Heart right ventricle (tissue), 16 donors: Measurements from ENCODE around the gene TCHHL1. TPM values are rescaled to one million over a fixed set of nuclear protein-coding genes. Genes with fewer than 3 reads are reported as not detected.
"Not testable (repeated sequence)": the region's sequence is repeated elsewhere in the genome, so short reads cannot be mapped to it uniquely, and the experiment has no call there.

ENCODE experiments used
- ATAC-seq, 8 donors: fragments of 200-7000 bp; cut with Tn5 transposase; one replicate each; pipeline ENCODE4 v1.9.1; 2020; ENCODE audit warnings: mild to moderate bottlenecking in 8 of 8, moderate library complexity in 8 of 8, moderate number of reproducible peaks in 1 of 8
- DNase-seq, 2 donors: peaks; one replicate each; pipeline ENCODE4 v3.0.0-alpha.2; 2020
- H3K27ac ChIP-seq, 10 donors: fragments of 200-600 bp; sonication (generic) in 2 of 10; one replicate each; pipeline versions ENCODE4 v1.5.0 to v1.8.0; 2020 to 2022; ENCODE audit warnings: mild to moderate bottlenecking in 3 of 10
- H3K27me3 ChIP-seq, 7 donors: fragments of 200-600 bp; one replicate each; pipeline ENCODE4 v1.8.0; 2021 to 2022; ENCODE audit warnings: mild to moderate bottlenecking in 2 of 7
- H3K36me3 ChIP-seq, 9 donors: fragments of 200-600 bp; sonication (generic) in 1 of 9; one replicate each; pipeline versions ENCODE4 v1.5.0 to v1.8.0; 2020 to 2022; ENCODE audit warnings: mild to moderate bottlenecking in 2 of 9
- H3K4me1 ChIP-seq, 9 donors: fragments of 200-600 bp; sonication (generic) in 1 of 9; one replicate each; pipeline versions ENCODE4 v1.5.0 to v1.8.0; 2020 to 2022; ENCODE audit warnings: mild to moderate bottlenecking in 4 of 9
- H3K4me3 ChIP-seq, 10 donors: fragments of 200-600 bp; sonication (generic) in 2 of 10; one replicate each; pipeline versions ENCODE4 v1.5.0 to v1.8.0; 2020 to 2022; ENCODE audit warnings: mild to moderate bottlenecking in 7 of 10, moderate library complexity in 2 of 10
- H3K9me3 ChIP-seq, 11 donors: fragments of 200-600 bp in 10 of 11; sonication (generic) in 2 of 11; one replicate each; pipeline versions ENCODE4 v1.5.0 to v1.8.0; 2013 to 2022; ENCODE audit warnings: mild to moderate bottlenecking in 2 of 11, control low read depth in 1 of 11, moderate library complexity in 1 of 11
- CTCF ChIP-seq, 9 donors: fragments of 200-600 bp; sonication (generic) in 2 of 9; IDR thresholded peaks; one replicate each; pipeline versions ENCODE4 v1.5.0 to v1.8.0; 2021 to 2022; ENCODE audit warnings: antibody characterized with exemption in 9 of 9, mild to moderate bottlenecking in 5 of 9, moderate library complexity in 1 of 9
- WGBS, 2 donors: extraction: QIAGEN DNeasy Blood & Tissue Kit; methylation state at CpG; one replicate each; pipeline ENCODE4 v1.1.7; 2013; ENCODE audit warnings: inconsistent platforms in 1 of 2; 5-methylcytosine and 5-hydroxymethylcytosine counted together
- intact Hi-C, 10 donors: fragments of 100-400 bp; cut with DNase I; formaldehyde crosslinking; loops; one replicate each; pipeline versions ENCODE4 v1.11.1 to v1.14.2; 2022
- polyA plus RNA-seq, 2 donors: library from polyadenylated mRNA; stranded (reverse); fragments of 200-250 nt; gene quantifications; one replicate each; pipeline ENCODE4 v1.2.3, GENCODE V29; 2013
- total RNA-seq, 10 donors: library from RNA; stranded (reverse); fragmentation: NEBNext Ultra II Directional in 3 of 10; extraction: Animal tissue kit (Norgen Biotek cat#: 25700) in 3 of 10; gene quantifications; one replicate each; pipeline versions ENCODE4 v1.2.1 to v1.2.4, GENCODE V29; 2021 to 2023
- donor health status: Arrhythmogenic right ventricular cardiomyopathy.
- donor health status: ischemic (EF 13 %, LVEDD 7.1; RV severe dilation, severe dysfunction).
- donor health status: healthy with polysubstance abuse.
- donor health status: DM: no; HTN: yes; CAD: no.
- donor health status: DM: no; HTN: no; CAD: no.
- donor health status: ischemic (EF 25% LVEDD 6.9; RV normal size, moderate dysfunction).
- donor health status: ischemic (EF 25% LVEDD 5.7; RV mildly dilated, moderate dysfunction).
- donor health status: healthy.
- donor health status: DM: yes; HTN: yes; CAD: no.
- donor health status: Ischemic cardiomyopathy.
- donor health status: ischemic (EF 35%, LVEDD 5.7; RV mildly dilated, moderate dysfunction).
- donor health status: nonischemic (EF 11% LVEDD 7.7; RV severe dilation, severe dysfunction).
- donor health status: DM: yes; HTN: yes; CAD: no.
- donor health status: PGD.
- donor health status: ischemic (EF 29% LVEDD 5.4; RV normal size, mild dysfunction).
- donor health status: nonischemic (EF 23%, LVEDD 6.1; RV moderate dilation, normal function).

The TCHHL1 gene
- total and polyA plus RNA-seq, 12 donors = not detected

- H3K9me3 ChIP-seq = peaks cover 0 to 1% (median 0%) of the 10 kb centered on the region in 11 donors
- no peak for DNase-seq
- H3K36me3 ChIP-seq = no peaks in the 10 kb centered on the region
- no peak for ATAC-seq
- H3K27ac ChIP-seq = no peak overlapping the region
- H3K4me1 ChIP-seq = no peaks in the 10 kb centered on the region
- intact Hi-C loops = no loop called here
- no peak for TF ChIP-seq CTCF (IDR thresholded peaks at IDR 0.05)
- H3K4me3 ChIP-seq = no peak overlapping the region
- H3K27me3 ChIP-seq = peaks cover 0 to 41% (median 18%) of the 10 kb centered on the region in 7 donors
Measured at GRCh38 chr1:152086760-152087159, 2.1 kb downstream of the TCHHL1 start.

DNA sequence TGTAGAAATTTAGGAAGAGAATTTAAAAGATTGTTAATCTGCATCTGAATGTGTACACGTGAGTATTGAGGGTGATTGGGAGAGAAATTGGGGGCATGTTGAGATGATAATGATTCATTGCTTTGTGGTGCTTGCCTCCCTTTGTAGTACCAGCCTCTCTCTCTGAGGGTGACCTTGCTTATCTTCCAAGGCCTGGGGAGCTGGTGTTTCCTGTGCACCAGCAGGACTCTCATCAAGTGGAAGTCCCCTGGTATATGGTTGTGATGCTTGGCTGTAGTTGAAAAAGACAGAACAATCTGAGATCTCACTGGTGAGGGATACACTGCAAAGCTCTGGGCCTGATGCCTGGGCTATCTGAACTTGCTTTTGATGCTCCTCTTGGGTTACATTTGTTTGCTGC lies 4.0 kb downstream of the TCHHL1 start:
- no peak overlapping the region for H3K4me3 ChIP-seq
- no peak for TF ChIP-seq CTCF (IDR thresholded peaks at IDR 0.05)
- no peaks in the 10 kb centered on the region for H3K4me1 ChIP-seq
- H3K27ac ChIP-seq = no peak overlapping the region
- H3K9me3 ChIP-seq = no peaks in the 10 kb centered on the region
- WGBS, 2 donors = 38 to 45% methylated on average over 1 of the region's 1 CpG
- H3K36me3 ChIP-seq = no peaks in the 10 kb centered on the region
- DNase-seq (no peak), ATAC-seq (no peak)
- intact Hi-C loops = no loop called here
- H3K27me3 ChIP-seq = peaks cover 0 to 37% (median 15%) of the 10 kb centered on the region in 7 donors

GRCh38 chr1:152081026-152081425 lies 7.8 kb downstream of the TCHHL1 start:
- H3K4me3 ChIP-seq, DNase-seq, H3K9me3 ChIP-seq, H3K27ac ChIP-seq, ATAC-seq, intact Hi-C loops, H3K4me1 ChIP-seq, H3K36me3 ChIP-seq: not testable (repeated sequence)
- H3K27me3 ChIP-seq = peaks cover 0 to 25% (median 14%) of the 10 kb centered on the region in 7 donors
- WGBS, 2 donors = 90 to 92% methylated on average over 17 of the region's 17 CpGs

- WGBS, 2 donors = 90 to 91% methylated on average over 17 of the region's 17 CpGs
- peaks cover 0 to 26% (median 13%) of the 10 kb centered on the region in 7 donors for H3K27me3 ChIP-seq
- intact Hi-C loops, H3K4me3 ChIP-seq, H3K4me1 ChIP-seq, H3K9me3 ChIP-seq, H3K36me3 ChIP-seq, DNase-seq, ATAC-seq, H3K27ac ChIP-seq: not testable (repeated sequence)
Measured at GRCh38 chr1:152080494-152080893, 8.4 kb downstream of the TCHHL1 start.

GRCh38 chr1:152078831-152079441 lies 9.9 kb downstream of the TCHHL1 start:
- Histone ChIP-seq H3K4me3 (no peak overlapping the region), H3K27me3 (peaks cover 0 to 30% (median 13%) of the 10 kb centered on the region in 7 donors), H3K27ac (no peak overlapping the region), H3K9me3 (no peaks in the 10 kb centered on the region), H3K4me1 (no peaks in the 10 kb centered on the region), H3K36me3 (no peaks in the 10 kb centered on the region)
- no peak for TF ChIP-seq CTCF (IDR thresholded peaks at IDR 0.05)
- DNase-seq = no peak
- ATAC-seq = no peak
- intact Hi-C loops = no loop called here
- WGBS, 2 donors = 84 to 87% methylated on average over 24 of the region's 24 CpGs
